Measurements from ENCODE around the gene SLX1A. TPM values are rescaled to one million over a fixed set of nuclear protein-coding genes. Genes with fewer than 3 reads are reported as not detected.

SLX1A gene
- total and polyA plus RNA-seq, 3 donors from 2014 or later: 10.4 to 44.8 (median 42.4) TPM

- H3K9me3 ChIP-seq: no peaks in the 10 kb centered on the region
- H3K4me3 ChIP-seq: no peak overlapping the region
- H3K4me1 ChIP-seq: no peaks in the 10 kb centered on the region
- no peaks in the 10 kb centered on the region for H3K36me3 ChIP-seq (ENCODE audit: low read depth, missing control alignments)
- no peak for TF ChIP-seq POLR2A (IDR thresholded peaks at IDR 0.05)
- no peak for TF ChIP-seq CTCF (IDR thresholded peaks at IDR 0.05)
- H3K27me3 ChIP-seq: no peaks in the 10 kb centered on the region
- intact Hi-C loops (cut with DNase I; ENCODE audit: low total_unique reads): no loop called here
- H3K27ac ChIP-seq: no peak overlapping the region
- no peak for DNase-seq
- WGBS, 2 donors: 78 to 94% methylated on average over 5 of the region's 5 CpGs
These were observed 44.3 kb upstream of the SLX1A start for GRCh38 chr16:30149250-30149930.

GRCh38 chr16:30151091-30151490, 42.6 kb upstream of the SLX1A start:
- Histone ChIP-seq H3K27me3 (no peaks in the 10 kb centered on the region), H3K4me3 (no peak overlapping the region), H3K4me1 (no peaks in the 10 kb centered on the region), H3K9me3 (no peaks in the 10 kb centered on the region), H3K36me3 (ENCODE audit: low read depth, missing control alignments) (no peaks in the 10 kb centered on the region), H3K27ac (no peak overlapping the region)
- no peak for DNase-seq
- intact Hi-C loops (cut with DNase I; ENCODE audit: low total_unique reads): no loop called here
- no peak for TF ChIP-seq CTCF (IDR thresholded peaks at IDR 0.05)
- no peak for TF ChIP-seq POLR2A (IDR thresholded peaks at IDR 0.05)
- WGBS, 2 donors: 85 to 94% methylated on average over 7 of the region's 7 CpGs

- 90 to 97% methylated on average over 9 of the region's 9 CpGs for WGBS, 2 donors
- no peak overlapping the region for H3K4me3 ChIP-seq
- no peak for DNase-seq
- intact Hi-C loops (cut with DNase I; ENCODE audit: low total_unique reads): no loop called here
- TF ChIP-seq CTCF (IDR thresholded peaks at IDR 0.05) (no peak), POLR2A (IDR thresholded peaks at IDR 0.05) (no peak)
- no peaks in the 10 kb centered on the region for H3K4me1 ChIP-seq
- no peaks in the 10 kb centered on the region for H3K9me3 ChIP-seq
- H3K27ac ChIP-seq: no peak overlapping the region
- no peaks in the 10 kb centered on the region for H3K27me3 ChIP-seq
- H3K36me3 ChIP-seq (ENCODE audit: low read depth, missing control alignments): no peaks in the 10 kb centered on the region
These were observed 41.2 kb upstream of the SLX1A start for GRCh38 chr16:30152517-30152916.

GRCh38 chr16:30155188-30155587, 38.5 kb upstream of the SLX1A start:
- H3K4me3 ChIP-seq: no peak overlapping the region
- no peaks in the 10 kb centered on the region for H3K4me1 ChIP-seq
- H3K27me3 ChIP-seq: no peaks in the 10 kb centered on the region
- intact Hi-C loops (cut with DNase I; ENCODE audit: low total_unique reads): no loop called here
- 92 to 94% methylated on average over 5 of the region's 5 CpGs for WGBS, 2 donors
- no peaks in the 10 kb centered on the region for H3K36me3 ChIP-seq (ENCODE audit: low read depth, missing control alignments)
- no peaks in the 10 kb centered on the region for H3K9me3 ChIP-seq
- TF ChIP-seq POLR2A (IDR thresholded peaks at IDR 0.05): no peak
- DNase-seq: no peak
- H3K27ac ChIP-seq: no peak overlapping the region

- 82 to 100% methylated on average over 1 of the region's 1 CpG for WGBS, 2 donors
- Histone ChIP-seq H3K9me3 (no peaks in the 10 kb centered on the region), H3K4me3 (no peak overlapping the region), H3K27ac (no peak overlapping the region), H3K27me3 (no peaks in the 10 kb centered on the region), H3K4me1 (no peaks in the 10 kb centered on the region), H3K36me3 (ENCODE audit: low read depth, missing control alignments) (no peaks in the 10 kb centered on the region)
- no peak for TF ChIP-seq CTCF (IDR thresholded peaks at IDR 0.05)
- no peak for TF ChIP-seq POLR2A (IDR thresholded peaks at IDR 0.05)
- intact Hi-C loops (cut with DNase I; ENCODE audit: low total_unique reads): no loop called here
- no peak for DNase-seq
These were observed 36.5 kb upstream of the SLX1A start for GRCh38 chr16:30157214-30157613.
